ENCODE results near the gene ANKRD33. TPM values are rescaled to one million over a fixed set of nuclear protein-coding genes. Genes with fewer than 3 reads are reported as not detected.

ANKRD33 gene
- total RNA-seq, 4 donors from 2014 or later, result not detected

DNA sequence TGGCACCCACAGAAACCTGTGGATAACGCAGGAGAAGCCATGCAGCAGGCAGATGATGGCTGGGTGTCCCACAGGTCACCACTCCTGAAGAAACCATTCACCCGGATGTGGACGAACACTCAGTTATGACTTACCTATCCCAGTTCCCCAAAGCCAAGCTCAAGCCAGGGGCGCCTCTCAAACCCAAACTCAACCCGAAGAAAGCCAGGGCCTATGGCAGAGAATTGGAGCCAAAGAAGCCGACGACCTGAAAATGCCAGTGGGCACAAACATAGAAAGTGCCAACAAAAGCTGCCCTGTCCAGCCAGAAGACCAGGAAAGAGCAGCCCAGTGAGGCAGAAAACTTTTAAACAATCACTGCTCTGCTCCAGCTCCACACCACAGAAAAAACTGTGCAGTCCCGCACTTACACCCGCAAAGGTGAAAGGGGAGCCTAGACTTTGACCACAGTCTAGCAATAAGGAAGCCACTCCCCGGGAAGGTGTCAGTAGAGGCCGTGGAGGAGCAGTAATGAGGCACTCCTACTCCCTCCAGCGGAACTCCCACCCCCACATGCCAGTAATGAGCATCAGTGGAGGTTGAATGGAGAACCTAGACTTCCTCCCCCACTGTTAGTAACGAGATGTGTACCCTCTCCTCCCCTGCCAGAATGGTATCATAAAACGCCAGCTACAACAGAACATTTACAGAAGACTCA is 13.4 kb downstream of the ANKRD33 start:
- Histone ChIP-seq H3K9me3 (no peaks in the 10 kb centered on the region), H3K27ac (no peak overlapping the region), H3K36me3 (no peaks in the 10 kb centered on the region), H3K27me3 (peaks cover 2% of the 10 kb centered on the region), H3K4me3 (replicated peaks in 1 of 3) (no peak overlapping the region), H3K4me1 (peaks cover 0 to 26% of the 10 kb centered on the region in 2 donors)
- intact Hi-C loops (cut with DNase I), result no loop called here
- DNase-seq, result no peak
- WGBS, 2 donors, result 77 to 81% methylated on average over 14 of the region's 14 CpGs
- TF ChIP-seq POLR2A (IDR thresholded peaks at IDR 0.05), result no peak
- TF ChIP-seq, protein P1, sequence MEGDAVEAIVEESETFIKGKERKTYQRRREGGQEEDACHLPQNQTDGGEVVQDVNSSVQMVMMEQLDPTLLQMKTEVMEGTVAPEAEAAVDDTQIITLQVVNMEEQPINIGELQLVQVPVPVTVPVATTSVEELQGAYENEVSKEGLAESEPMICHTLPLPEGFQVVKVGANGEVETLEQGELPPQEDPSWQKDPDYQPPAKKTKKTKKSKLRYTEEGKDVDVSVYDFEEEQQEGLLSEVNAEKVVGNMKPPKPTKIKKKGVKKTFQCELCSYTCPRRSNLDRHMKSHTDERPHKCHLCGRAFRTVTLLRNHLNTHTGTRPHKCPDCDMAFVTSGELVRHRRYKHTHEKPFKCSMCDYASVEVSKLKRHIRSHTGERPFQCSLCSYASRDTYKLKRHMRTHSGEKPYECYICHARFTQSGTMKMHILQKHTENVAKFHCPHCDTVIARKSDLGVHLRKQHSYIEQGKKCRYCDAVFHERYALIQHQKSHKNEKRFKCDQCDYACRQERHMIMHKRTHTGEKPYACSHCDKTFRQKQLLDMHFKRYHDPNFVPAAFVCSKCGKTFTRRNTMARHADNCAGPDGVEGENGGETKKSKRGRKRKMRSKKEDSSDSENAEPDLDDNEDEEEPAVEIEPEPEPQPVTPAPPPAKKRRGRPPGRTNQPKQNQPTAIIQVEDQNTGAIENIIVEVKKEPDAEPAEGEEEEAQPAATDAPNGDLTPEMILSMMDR (IDR thresholded peaks at IDR 0.05), result no peak

DNA sequence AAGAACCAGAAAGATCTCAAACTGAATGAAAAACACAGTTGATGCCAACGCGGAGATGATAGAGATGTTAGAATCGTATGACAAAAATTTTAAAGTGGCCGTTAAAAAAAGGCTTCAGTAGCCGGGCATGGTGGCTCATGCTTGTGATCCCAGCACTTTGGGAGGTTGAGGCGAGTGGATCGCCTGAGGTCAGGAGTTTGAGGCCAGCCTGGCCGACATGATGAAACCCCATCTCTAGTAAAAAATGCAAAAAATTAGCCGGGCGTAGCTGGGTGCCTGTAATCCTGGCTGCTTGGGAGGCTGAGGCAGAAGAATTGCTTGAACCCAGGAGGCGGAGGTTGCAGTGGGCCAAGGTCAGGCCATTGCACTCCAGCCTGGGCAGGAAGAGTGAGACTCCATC is 14.0 kb downstream of the ANKRD33 start:
- 95 to 96% methylated on average over 11 of the region's 11 CpGs for WGBS, 2 donors
- no peak for DNase-seq
- Histone ChIP-seq H3K4me3 (replicated peaks in 1 of 3) (no peak overlapping the region), H3K36me3 (no peaks in the 10 kb centered on the region), H3K4me1 (peaks cover 0 to 26% of the 10 kb centered on the region in 2 donors), H3K27ac (no peak overlapping the region), H3K9me3 (no peaks in the 10 kb centered on the region), H3K27me3 (peaks cover 5% of the 10 kb centered on the region)
- intact Hi-C loops (cut with DNase I), result no loop called here
- no peak for TF ChIP-seq POLR2A (IDR thresholded peaks at IDR 0.05)
- TF ChIP-seq, protein P1 (IDR thresholded peaks at IDR 0.05), result no peak

DNA sequence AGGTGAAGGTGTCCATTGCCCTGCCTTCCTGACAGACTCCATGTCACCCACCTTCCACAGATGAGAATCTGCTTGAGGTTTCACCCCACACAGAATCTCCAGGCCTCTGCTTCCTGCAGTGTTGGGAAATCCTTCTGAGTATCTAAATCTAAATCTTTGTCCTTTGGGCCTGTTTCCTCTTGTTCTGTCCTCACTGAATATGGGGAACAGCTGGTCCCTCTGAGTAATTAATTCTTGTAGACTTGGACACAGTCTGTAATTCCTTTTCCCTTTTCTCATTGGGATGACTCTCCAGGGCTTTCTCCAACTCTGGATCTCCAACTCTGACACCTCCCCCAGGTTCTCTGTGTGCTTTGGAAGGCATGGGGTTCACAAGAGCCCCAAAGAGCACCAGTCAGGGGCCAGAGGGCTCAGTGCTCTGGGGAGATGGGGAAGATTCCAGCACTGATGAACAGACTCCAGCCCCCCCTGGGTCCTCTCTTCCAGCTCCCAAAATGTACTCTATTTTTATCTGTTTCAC is 17.1 kb downstream of the ANKRD33 start:
- intact Hi-C loops (cut with DNase I), result no loop called here
- no peak overlapping the region for H3K4me3 ChIP-seq (replicated peaks in 1 of 3)

DNA sequence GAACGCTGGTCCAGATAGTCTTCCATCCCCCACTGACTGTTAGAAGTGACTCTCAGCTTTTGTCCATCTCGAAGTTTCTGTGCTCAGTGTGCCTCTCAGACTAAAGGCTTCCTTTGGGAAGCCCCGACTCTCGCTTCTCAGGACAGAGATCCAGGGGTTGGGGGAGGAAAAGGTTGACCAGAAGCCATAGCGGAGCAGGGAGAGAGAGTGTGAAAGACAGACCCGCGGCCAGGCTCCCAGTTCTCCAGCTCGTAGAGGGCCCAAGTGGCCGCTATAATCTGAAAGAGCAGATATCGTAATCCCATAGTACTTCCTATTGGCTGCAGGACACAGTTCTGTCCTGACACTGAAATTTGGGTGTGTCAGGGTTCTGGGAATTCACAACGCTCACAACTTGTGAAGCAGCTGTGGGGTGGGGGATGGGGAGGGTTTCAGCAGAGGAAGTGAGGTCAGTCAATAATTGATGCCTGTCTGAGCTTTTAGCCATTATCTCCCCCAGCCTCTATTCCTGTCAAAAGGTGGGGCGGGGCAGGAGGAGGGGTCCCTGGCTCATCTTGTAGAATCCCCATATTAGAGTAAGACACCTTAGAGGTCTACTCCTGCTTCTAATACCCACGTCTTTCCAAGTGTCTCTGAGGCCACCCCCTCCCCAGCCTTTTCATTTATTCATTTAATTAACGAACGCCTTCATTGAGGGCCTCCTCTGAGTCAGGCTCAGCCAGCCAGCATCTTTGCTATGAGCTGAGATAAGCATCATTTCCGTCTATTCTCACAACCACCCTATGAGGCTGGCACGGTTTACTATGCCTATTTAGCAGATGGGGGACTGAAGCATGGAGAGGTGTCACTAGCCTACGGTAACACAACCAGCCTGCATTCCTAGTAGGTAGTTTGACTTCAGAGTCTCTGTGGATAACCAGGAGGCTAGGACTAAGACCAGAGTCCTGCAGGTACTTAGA is 17.8 kb downstream of the ANKRD33 start:
- peak overlapping the region; percentile 92 to 95 (median 93) for H3K27ac ChIP-seq
- intact Hi-C loops (cut with DNase I), result no loop called here
- no peak for TF ChIP-seq POLR2A (IDR thresholded peaks at IDR 0.05)
- TF ChIP-seq, protein P1 (IDR thresholded peaks at IDR 0.05), result no peak
- peak; percentile 39 to 46 for DNase-seq
- H3K4me3 ChIP-seq (replicated peaks in 1 of 3), result no peak overlapping the region
- WGBS, 2 donors, result 54 to 62% methylated on average over 18 of the region's 18 CpGs
- peaks cover 3 to 34% of the 10 kb centered on the region in 2 donors for H3K4me1 ChIP-seq
- H3K27me3 ChIP-seq, result peaks cover 9% of the 10 kb centered on the region
- no peaks in the 10 kb centered on the region for H3K36me3 ChIP-seq
- no peaks in the 10 kb centered on the region for H3K9me3 ChIP-seq

More for the DNA sequence above, 17.1 kb downstream of the ANKRD33 start:
- DNase-seq, result no peak
- H3K4me1 ChIP-seq, result peaks cover 0 to 30% of the 10 kb centered on the region in 2 donors
- H3K27ac ChIP-seq, result peak overlapping the region; percentile 64 to 93 (median 92)
- H3K36me3 ChIP-seq, result no peaks in the 10 kb centered on the region
- H3K9me3 ChIP-seq, result no peaks in the 10 kb centered on the region
- peaks cover 9% of the 10 kb centered on the region for H3K27me3 ChIP-seq
- TF ChIP-seq, protein P1 (IDR thresholded peaks at IDR 0.05), result no peak
- no peak for TF ChIP-seq POLR2A (IDR thresholded peaks at IDR 0.05)

All from thyroid gland (tissue), 4 donors.